ENCODE data around the gene ERN2. TPM values are rescaled to one million over a fixed set of nuclear protein-coding genes. Genes with fewer than 3 reads are reported as not detected.

ERN2 gene
- total and polyA plus RNA-seq, 2 of the 13 experiments (the other 11 are each of a cell fraction or from before 2014, with no cell fraction given), result 2.2 to 3.5 TPM

- TF ChIP-seq ZNF788 (CRISPR knock-in tag; IDR thresholded peaks at IDR 0.05; ENCODE audit: borderline replicate concordance) (peak; percentile 63; the same call in 1 of the 2 replicates), KLF12 (CRISPR knock-in tag; IDR thresholded peaks at IDR 0.05; ENCODE audit: borderline replicate concordance) (no peak), NFIC (IDR thresholded peaks at IDR 0.05; ENCODE audit: low read length) (no peak), SALL1 (CRISPR knock-in tag; IDR thresholded peaks at IDR 0.05) (peak; percentile 79), TCF12 (IDR thresholded peaks at IDR 0.05) (no peak), TCF12 (CRISPR knock-in tag; IDR thresholded peaks at IDR 0.05) (no peak), ELK4 (CRISPR knock-in tag; IDR thresholded peaks at IDR 0.05; ENCODE audit: borderline replicate concordance) (no peak), CAMTA2 (CRISPR knock-in tag; IDR thresholded peaks at IDR 0.05; ENCODE audit: borderline replicate concordance) (0 out of 2 replicates have a peak, but pooled peaks have one; percentile 41), NFATC3 (CRISPR knock-in tag; IDR thresholded peaks at IDR 0.05) (no peak), MIER2 (CRISPR knock-in tag; IDR thresholded peaks at IDR 0.05) (no peak), ZNF558 (CRISPR knock-in tag; IDR thresholded peaks at IDR 0.05; ENCODE audit: borderline replicate concordance) (no peak), SKIL (CRISPR knock-in tag; IDR thresholded peaks at IDR 0.05; ENCODE audit: borderline replicate concordance) (no peak), SYNCRIP (IDR thresholded peaks at IDR 0.05; ENCODE audit: insufficient read depth, low read depth, low read length) (no peak), ZNF513 (CRISPR knock-in tag; conservative IDR thresholded peaks at IDR 0.05) (no peak)
- TF ChIP-seq, protein P1, sequence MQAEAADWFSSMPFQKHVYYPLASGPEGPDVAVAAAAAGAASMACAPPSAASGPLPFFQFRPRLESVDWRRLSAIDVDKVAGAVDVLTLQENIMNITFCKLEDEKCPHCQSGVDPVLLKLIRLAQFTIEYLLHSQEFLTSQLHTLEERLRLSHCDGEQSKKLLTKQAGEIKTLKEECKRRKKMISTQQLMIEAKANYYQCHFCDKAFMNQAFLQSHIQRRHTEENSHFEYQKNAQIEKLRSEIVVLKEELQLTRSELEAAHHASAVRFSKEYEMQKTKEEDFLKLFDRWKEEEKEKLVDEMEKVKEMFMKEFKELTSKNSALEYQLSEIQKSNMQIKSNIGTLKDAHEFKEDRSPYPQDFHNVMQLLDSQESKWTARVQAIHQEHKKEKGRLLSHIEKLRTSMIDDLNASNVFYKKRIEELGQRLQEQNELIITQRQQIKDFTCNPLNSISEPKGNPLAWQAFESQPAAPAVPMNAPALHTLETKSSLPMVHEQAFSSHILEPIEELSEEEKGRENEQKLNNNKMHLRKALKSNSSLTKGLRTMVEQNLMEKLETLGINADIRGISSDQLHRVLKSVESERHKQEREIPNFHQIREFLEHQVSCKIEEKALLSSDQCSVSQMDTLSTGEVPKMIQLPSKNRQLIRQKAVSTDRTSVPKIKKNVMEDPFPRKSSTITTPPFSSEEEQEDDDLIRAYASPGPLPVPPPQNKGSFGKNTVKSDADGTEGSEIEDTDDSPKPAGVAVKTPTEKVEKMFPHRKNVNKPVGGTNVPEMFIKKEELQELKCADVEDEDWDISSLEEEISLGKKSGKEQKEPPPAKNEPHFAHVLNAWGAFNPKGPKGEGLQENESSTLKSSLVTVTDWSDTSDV (CRISPR knock-in tag; IDR thresholded peaks at IDR 0.05), result no peak
- TF ChIP-seq, protein P2, sequence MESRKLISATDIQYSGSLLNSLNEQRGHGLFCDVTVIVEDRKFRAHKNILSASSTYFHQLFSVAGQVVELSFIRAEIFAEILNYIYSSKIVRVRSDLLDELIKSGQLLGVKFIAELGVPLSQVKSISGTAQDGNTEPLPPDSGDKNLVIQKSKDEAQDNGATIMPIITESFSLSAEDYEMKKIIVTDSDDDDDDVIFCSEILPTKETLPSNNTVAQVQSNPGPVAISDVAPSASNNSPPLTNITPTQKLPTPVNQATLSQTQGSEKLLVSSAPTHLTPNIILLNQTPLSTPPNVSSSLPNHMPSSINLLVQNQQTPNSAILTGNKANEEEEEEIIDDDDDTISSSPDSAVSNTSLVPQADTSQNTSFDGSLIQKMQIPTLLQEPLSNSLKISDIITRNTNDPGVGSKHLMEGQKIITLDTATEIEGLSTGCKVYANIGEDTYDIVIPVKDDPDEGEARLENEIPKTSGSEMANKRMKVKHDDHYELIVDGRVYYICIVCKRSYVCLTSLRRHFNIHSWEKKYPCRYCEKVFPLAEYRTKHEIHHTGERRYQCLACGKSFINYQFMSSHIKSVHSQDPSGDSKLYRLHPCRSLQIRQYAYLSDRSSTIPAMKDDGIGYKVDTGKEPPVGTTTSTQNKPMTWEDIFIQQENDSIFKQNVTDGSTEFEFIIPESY (CRISPR knock-in tag; IDR thresholded peaks at IDR 0.05), result peak; percentile 66; the same call in 1 of the 2 replicates
- TF ChIP-seq, protein P3, sequence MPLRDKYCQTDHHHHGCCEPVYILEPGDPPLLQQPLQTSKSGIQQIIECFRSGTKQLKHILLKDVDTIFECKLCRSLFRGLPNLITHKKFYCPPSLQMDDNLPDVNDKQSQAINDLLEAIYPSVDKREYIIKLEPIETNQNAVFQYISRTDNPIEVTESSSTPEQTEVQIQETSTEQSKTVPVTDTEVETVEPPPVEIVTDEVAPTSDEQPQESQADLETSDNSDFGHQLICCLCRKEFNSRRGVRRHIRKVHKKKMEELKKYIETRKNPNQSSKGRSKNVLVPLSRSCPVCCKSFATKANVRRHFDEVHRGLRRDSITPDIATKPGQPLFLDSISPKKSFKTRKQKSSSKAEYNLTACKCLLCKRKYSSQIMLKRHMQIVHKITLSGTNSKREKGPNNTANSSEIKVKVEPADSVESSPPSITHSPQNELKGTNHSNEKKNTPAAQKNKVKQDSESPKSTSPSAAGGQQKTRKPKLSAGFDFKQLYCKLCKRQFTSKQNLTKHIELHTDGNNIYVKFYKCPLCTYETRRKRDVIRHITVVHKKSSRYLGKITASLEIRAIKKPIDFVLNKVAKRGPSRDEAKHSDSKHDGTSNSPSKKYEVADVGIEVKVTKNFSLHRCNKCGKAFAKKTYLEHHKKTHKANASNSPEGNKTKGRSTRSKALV (CRISPR knock-in tag; IDR thresholded peaks at IDR 0.05), result no peak
Measured at GRCh38 chr16:23694644-23695373, 18.2 kb downstream of the ERN2 start (continued).

Measured in HepG2 (cell line).